GM11168 (cell line): ENCODE results near the gene DYNC1H1.

ENCODE experiments used
- in situ Hi-C: fragments of 300-500 bp; cut with MboI; formaldehyde crosslinking; loops from one replicate; pipeline ENCODE4 v1.12.0; 2022; ENCODE audit warnings: low sequenced_read_pairs; ENCODE audit not compliant: unreplicated experiment

The DYNC1H1 gene

DNA sequence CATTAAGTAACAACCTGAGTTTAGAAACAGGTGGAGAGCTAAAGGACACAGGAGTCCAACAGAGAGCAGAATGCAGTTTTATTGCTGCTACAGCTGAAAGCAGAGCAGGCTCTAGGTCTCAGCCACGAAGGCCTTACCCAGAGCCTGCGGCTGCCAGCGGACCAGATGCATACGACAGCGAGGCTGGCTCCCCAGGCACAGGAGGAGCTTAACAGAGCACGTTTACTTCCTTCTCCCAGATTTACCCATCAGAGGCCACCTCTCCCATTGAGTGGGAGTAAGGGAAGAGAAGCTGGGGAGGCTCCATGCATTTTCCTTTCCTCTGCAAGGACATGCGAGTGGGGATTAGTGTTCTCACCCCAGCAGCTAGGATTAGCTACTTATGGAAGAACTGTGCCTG is 22.6 kb downstream of the DYNC1H1 start:
- in situ Hi-C loops = no loop called here

DNA sequence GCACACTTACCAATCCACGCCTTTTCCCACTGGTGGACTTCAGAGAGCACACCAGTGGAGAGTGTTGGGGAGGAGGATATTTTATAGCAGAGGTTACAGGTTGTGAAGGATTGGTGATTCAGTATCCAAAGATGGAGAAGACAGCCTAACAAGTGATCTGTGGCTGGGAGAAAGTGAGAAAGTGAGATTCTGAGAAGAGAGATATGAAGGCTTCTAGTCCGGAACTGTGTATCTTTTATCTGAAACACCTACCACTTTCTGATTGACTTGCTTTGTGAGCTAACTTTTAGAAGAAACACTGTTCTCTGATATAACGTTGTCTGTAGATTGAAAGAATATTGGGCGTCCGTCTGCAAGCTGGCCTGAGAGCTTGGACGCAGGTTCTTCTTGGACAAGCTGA is 24.0 kb downstream of the DYNC1H1 start:
- in situ Hi-C loops = no loop called here

DNA sequence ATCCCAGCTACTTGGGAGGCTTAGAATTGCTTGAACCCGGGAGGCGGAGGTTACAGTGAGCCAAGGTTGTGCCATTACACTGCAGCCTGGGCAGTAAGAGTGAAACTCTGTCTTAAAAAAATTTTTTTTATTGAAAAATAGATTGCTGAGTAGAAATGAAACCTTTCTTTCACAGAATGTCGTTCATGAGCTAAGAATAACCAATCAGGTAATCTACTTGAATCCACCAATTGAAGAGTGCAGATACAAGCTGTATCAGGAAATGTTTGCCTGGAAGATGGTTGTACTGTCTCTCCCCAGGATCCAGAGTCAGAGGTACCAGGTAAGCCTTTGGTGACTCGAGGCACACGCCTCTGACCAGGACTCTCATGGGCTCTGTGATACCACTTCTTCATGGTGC is 27.0 kb downstream of the DYNC1H1 start:
- in situ Hi-C loops = no loop called here

DNA sequence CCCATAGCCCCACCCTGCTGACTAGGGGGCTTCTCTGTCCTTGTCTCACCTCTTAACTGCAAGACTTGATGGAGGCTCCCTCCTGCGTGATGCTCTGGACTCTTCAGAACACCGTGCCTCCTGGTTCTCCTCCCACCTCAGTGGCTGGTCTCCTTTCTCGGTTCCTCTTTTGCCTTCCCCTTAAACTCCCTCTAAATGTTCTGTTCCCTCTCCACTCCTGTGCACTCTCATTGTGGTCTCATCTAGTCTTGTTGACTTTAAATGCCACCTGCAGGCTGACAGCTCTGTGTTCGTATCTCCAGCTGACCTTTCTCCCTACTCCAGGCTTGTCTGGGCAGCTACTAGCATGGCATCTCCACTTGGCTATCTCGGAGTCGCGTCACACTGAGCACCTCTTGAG is 28.3 kb downstream of the DYNC1H1 start:
- in situ Hi-C loops = no loop called here

DNA sequence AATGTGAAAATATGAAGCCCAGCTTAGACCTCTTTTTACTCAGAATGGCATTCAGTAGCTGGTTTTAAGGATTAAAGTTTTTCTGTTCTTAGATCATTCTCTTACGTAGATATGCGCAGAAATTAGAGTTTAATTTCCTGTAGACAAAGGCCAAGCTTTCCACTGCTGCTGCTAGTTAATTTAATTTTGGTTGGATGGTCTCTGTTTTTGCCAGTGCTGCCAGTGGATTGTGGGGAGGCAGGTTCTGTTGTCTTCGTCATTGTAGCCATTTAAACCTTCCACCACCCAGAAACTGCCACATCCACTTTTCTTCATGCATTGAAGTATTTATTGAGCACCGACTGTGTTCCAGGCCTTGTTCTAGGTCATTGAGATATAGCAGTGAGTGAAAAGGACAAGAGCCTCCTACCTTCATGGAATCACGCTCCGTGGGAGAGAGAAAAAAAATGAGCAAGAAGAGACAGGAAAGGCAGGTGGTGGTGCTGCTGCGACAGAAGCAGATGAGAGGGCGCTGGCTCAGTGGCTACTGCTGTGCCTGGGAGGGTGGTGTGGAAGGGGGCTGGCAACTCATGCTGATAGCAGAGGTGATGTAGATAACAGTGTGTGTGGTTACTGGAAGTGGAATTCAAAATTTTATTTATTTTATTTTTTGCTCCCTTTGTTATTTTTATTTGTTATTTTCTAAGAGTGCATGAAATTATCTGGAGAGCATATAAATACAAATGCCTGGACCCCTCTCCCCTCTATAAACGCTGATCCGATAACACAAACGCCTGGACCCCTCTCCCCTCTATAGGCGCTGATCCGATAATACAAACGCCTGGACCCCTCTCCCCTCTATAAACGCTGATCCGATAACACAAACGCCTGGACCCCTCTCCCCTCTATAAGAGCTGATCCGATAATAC is 33.3 kb downstream of the DYNC1H1 start:
- in situ Hi-C loops = no loop called here

DNA sequence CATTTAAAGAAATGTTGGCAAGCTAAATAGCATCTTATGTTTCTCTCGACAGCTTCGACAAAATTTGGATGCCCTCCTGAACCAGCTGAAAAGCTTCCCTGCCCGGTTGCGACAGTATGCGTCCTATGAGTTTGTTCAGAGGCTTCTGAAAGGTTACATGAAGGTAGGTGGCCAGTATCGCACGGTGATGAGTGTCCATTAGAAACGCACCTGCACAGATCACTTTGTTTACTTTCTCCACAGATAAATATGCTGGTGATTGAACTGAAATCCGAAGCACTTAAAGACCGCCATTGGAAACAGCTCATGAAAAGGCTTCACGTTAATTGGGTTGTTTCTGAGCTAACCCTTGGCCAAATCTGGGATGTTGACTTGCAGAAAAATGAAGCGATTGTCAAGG is 36.5 kb downstream of the DYNC1H1 start:
- in situ Hi-C loops = no loop called here

DNA sequence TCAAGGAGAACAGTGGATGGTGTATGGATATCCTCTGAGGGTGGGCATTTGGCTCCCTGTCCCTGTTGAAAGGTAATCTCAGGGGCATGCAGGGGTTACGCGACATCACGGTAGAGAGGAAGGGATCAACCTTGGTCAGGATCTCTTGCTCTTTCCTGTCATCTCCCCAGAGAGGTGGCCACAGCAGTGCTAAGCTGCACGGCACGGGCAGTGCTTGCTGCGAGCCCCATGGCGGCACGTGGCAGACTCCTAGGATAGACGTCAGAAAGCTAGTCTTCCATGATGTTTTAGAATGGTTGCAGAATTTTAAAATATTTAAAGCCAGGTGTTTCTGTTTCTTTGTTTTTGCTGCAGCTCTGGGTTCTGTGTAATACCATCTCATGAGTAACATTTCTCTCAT is 41.0 kb downstream of the DYNC1H1 start:
- in situ Hi-C loops = no loop called here

DNA sequence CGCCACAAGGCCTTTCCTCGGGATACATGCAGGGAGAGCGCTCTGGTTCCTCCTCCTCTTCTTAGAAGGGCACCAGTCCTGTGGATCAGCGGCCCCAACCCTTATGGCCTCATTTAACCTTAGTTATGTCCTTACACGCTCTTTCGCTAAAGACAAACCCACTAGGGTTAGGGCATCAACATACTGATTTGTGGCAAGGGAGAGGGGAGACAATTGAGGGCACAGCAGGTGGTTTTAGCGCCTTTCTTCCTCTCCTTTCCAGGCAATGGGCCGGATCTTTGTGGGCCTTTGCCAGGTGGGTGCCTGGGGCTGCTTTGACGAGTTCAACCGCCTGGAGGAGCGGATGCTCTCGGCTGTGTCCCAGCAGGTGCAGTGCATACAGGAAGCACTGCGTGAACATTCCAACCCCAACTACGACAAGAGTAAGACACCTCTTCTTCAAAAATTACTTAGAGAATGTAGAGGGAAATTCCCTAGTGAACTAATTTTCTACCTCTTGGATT is 43.6 kb downstream of the DYNC1H1 start:
- in situ Hi-C loops = no loop called here

DNA sequence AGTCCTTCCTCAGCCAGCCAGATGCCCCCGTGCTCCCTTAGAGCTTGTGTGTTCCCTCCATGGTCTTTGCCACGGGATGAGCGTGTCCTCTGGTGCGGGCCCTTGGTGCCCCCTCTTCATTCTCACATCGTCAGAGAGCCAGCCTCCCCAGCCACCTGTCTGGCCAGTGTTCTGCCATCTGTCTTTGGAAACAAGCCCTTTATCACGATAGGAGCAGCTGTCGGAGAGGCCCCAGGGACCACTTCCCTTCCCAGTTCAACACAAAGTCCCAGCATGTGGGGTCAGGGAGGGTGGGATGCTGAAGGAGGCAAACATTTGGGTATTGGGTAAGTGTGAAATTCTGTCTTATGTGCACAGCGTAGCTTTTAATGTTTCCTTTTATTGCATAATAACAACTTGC is 44.5 kb downstream of the DYNC1H1 start:
- in situ Hi-C loops = no loop called here

DNA sequence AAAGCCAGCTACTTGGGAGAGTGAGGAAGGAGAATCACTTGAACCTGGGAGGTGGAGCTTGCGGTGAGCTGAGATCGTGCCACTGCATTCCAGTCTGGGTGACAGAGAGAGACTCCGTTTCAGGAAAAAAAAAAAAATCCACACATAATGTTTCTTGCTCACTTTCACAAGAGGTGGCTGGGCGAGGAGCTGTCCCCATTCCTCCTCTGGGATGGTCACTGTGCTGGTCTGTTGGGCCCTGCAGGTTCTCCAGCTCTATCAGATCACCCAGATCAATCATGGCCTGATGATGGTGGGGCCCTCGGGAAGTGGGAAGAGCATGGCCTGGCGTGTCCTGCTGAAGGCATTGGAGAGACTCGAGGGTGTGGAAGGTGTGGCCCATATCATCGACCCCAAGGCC is 47.3 kb downstream of the DYNC1H1 start:
- in situ Hi-C loops = no loop called here

DNA sequence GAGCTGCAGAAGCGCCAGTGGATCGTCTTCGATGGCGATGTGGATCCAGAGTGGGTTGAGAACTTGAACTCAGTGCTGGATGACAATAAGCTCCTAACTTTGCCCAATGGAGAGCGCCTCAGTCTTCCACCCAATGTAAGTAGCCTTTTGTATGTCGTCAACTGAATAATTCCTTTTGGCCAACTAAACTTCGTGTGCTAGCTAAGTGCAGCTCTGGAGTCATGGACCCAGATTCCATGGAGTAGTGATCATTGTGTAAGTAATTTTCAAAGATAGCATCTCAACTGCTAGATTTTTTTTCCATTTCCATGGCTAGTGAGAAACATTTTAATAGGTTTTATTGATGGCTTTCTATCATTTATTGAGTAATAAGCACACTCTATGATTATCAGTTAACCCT is 48.0 kb downstream of the DYNC1H1 start:
- in situ Hi-C loops = no loop called here

DNA sequence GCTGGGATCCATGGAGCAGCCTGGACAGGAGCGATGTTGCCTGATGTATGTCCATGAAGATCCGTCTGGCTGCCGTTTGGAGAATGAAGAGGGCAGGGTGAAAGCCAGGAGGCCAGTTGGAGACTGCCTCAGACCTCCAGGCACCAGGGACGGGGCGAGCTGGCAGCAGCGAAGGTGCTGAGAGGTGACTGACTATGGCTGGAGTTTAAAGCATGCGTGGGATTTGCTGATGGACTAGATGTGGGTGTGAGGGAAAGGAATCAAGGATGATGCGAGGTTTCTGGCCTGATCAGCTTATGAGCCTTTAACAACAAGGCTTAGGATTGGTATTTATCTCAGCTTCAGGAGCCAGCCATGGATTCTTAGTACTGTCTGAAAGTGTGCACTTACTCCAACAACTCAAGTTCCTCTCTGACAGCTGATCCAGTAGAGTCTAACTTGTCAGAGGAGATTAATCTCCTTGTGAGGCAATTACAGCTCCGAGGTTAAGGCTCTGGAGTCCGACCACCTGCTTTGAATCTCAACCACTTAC is 49.4 kb downstream of the DYNC1H1 start:
- in situ Hi-C loops = no loop called here

DNA sequence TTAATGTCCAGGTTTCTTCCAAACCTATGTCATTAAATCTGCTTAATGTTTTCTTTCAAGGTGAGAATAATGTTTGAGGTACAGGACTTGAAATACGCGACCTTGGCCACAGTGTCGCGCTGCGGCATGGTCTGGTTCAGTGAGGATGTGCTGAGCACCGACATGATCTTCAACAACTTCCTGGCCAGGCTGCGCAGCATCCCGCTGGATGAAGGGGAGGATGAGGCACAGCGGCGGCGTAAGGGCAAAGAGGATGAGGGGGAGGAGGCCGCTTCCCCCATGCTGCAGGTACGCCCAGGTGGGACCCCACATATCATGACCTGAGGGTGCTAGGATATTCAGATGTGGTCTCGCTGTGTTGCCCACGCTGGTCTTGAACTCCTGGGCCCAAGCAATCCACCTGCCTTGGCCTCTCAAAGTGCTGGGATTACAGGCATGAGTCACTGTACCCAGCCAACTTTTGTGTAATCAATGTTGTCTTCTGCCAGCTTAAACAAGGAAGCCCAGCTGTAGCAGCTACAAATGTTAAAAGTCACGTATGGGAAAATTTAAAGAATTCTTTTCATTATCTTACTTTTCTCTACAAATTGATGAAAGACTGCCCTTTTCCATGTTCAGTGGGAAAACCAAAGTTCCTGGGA is 50.8 kb downstream of the DYNC1H1 start:
- in situ Hi-C loops = no loop called here

DNA sequence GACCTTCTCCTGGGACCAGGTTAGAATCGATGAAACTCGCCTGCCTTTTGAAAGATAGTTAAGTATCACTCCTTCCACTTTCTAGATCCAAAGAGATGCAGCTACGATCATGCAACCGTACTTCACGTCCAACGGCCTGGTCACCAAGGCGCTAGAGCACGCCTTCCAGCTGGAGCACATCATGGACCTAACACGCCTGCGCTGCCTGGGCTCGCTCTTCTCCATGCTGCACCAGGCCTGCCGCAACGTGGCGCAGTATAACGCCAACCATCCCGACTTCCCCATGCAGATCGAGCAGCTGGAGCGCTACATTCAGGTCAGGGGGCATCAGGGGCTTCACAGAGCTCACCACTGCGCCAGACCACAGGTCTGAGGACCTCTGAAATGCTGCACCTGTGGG is 51.4 kb downstream of the DYNC1H1 start:
- in situ Hi-C loops = no loop called here

DNA sequence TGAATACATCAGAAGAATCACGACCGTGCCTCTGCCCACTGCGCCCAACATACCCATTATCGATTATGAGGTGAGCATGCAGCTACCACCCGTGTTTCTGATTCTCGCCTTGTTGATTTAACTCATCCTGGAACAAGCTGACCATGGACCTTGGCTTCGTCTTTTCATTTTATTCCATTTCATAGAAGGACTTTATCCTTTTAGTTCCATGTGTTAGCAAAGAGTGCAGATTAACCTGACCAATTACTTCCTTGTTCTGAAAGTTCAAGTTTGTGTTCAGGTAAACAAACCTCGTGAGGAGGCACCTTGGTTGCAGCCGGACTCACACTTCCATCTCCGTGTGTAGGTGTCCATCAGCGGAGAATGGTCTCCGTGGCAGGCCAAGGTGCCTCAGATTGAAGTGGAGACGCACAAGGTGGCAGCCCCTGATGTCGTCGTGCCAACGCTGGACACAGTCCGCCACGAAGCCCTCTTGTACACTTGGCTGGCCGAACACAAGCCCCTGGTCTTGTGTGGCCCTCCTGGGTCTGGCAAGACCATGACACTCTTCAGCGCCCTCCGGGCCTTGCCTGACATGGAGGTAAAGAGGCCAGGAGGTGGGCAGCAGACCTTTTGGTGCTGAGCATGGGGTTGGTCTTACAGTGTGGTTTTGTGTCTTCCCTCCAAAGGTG is 52.2 kb downstream of the DYNC1H1 start:
- in situ Hi-C loops = no loop called here

DNA sequence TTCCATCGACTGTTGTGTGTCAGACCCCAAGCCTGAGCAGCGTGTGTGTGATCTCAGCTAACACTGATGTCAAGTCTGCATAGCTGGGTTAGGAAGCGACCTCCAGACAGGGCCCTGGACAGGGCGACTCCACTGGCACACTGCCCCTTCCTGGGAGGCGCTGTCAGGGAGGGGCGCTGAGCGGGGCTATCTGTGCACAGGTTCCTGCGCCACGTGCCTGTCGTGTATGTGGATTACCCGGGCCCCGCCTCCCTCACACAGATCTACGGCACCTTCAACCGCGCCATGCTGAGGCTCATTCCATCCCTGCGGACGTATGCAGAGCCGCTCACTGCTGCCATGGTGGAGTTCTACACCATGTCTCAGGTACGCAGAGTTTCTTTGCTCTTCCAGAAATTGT is 53.9 kb downstream of the DYNC1H1 start:
- in situ Hi-C loops = no loop called here

DNA sequence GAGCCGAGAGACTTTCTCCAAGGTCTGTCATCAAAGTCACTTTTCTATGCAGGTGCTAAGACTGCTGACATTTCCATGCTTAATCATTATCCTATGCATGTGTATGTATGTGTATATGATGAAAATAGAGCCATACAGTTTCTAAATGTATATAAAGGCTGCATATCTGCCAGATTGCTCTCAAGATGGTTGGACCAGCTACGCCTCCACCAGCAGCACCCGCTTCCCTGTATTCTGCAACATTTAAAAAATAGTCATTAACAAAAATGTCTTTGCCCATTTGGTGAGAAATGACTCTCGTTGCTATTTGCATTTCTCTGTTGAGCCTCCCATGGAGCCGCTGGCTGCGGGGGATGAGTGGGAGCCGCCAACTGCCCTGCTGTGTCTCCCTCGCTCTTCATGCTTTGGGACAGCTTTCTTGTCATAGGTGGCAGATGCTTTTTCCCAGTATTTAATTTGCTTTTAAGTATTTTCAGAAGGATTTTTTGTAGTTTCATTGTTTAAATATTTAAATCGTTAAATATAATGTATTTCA is 54.7 kb downstream of the DYNC1H1 start:
- in situ Hi-C loops = no loop called here

DNA sequence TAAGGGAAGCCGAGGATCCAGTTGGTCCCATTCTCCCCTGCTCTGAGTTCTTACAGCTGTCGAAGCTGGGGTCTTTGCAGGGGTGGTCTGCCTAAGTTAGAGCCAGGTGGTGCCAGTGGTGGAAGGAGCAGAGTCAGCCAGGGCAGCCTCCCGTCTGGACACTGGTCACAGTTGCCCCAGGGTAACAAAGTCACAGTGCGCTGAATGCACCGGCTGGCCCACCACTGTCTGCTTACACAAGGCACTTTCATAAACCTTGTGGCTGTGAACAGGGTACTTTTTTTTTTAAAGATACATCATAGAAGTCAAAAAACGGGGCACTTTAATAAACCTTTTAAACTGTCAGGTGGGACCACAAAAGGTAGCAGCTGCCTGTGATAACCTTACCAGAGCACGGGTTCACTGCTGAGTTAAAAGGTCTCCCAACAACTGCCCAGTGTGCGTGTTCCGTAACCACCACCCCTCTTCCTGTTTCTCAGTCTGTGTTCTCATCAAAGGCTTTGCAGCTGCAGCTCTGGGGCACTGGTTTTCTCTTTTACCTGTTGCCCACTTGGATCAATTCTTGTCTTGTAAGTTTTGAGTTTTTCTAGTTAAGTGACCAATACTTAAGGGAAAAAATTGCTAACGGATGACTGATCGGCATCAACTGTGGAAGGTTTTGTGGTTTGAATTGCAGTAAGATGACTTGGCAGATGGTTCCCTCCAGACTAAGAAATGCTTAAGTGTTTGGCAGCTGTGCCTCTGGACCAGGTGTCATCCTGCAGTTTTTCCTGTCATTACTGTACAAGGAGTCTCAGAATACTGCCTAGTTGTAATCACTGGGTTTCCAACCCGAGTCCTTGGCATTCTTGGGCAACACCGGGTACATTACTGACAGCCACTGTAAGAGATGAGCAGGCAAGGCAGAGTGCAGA is 55.9 kb downstream of the DYNC1H1 start:
- in situ Hi-C loops = no loop called here

DNA sequence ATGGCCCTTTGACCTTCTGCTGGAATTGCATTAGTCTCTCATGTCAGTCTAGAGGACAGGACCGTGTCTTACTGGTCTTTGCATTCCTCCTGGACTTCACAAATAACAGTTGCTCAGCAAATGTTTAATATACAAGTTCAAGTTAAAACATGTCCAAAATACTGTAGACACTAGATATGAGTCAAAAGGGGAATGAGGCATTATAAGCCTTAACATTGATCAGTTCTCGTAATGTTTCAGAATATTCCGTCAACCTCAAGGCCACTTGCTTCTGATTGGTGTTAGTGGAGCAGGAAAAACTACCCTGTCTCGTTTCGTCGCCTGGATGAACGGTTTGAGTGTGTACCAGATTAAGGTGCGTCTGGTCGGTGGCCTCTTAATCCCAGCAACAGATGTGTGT is 62.6 kb downstream of the DYNC1H1 start:
- in situ Hi-C loops = no loop called here

DNA sequence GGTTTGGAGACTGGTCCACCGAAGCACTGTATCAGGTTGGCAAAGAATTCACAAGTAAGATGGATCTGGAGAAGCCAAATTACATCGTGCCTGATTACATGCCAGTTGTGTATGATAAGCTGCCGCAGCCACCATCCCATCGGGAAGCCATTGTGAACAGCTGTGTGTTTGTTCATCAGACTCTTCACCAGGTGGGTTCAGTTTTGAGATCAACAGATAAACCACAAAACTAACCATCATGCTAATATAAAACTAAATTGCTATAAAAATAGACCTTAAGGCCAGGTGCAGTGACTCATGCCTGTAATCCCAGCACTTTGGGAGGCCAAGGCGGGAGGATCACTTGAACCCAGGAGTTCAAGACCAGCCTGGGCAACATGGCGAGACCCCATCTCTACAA is 63.6 kb downstream of the DYNC1H1 start:
- in situ Hi-C loops = no loop called here
